ENCODE results near the gene ARPC1A.

DNA sequence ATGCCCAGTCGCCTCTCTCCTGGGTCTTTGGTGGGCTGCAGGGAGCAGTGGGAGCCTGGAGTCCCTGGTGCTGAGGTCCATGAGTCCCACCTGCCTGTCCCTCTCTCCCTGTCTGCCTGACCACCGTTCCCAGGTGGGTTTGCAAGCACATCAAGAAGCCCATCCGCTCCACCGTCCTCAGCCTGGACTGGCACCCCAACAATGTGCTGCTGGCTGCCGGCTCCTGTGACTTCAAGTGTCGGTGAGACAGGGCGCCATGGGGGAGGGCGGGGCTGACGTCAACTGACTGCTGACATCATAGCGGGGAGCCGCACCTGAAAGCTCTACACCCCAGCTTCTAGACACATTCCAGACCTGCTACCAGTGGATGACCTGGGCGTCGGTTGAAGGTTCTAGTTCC is 64.1 kb downstream of the ARPC1A start:
- TF ChIP-seq TAF1 (IDR thresholded peaks at IDR 0.05; ENCODE audit: borderline replicate concordance, insufficient read depth, low read length) (no peak), FOXP2 (optimal IDR thresholded peaks at IDR 0.05; ENCODE audit: borderline replicate concordance, extremely low read depth, extremely low read length, insufficient read depth) (no peak)
